Cardiac septum (tissue), 1 donor: ENCODE data around the gene EEA1. TPM values are rescaled to one million over a fixed set of nuclear protein-coding genes. Genes with fewer than 3 reads are reported as not detected.

Experiments used
- DNase-seq: peaks from one replicate; pipeline ENCODE4 v3.0.0-alpha.2; 2020; ENCODE audit warnings: low spot score
- intact Hi-C: fragments of 100-400 bp; cut with DNase I; formaldehyde crosslinking; loops from one replicate; pipeline ENCODE4 v1.14.0; 2022
- total RNA-seq: library from RNA; stranded (reverse); fragmentation: NEBNext Ultra II Directional; extraction: Animal tissue kit (Norgen Biotek cat#: 25700); gene quantifications from one replicate; pipeline ENCODE4 v1.2.1, GENCODE V29; 2021
- donor health status: DM: no; HTN: no; CAD: no.

The EEA1 gene
- total RNA-seq, 1 donor from 2014 or later: 34.1 TPM

- intact Hi-C loops: no loop called here
These were observed 13.8 kb upstream of the EEA1 start for GRCh38 chr12:92942905-92943304.

GRCh38 chr12:92939116-92939515, 10.0 kb upstream of the EEA1 start:
- intact Hi-C loops: no loop called here
- DNase-seq: no peak

More at GRCh38 chr12:92942905-92943304, 13.8 kb upstream of the EEA1 start:
- DNase-seq: no peak

- DNase-seq: no peak
- intact Hi-C loops: no loop called here
These were observed 9.5 kb upstream of the EEA1 start for GRCh38 chr12:92938638-92939037.

GRCh38 chr12:92938018-92938417, 8.9 kb upstream of the EEA1 start:
- intact Hi-C loops: no loop called here
- no peak for DNase-seq

- intact Hi-C loops: no loop called here
These were observed 4.5 kb upstream of the EEA1 start for GRCh38 chr12:92933606-92934005.

GRCh38 chr12:92930421-92930820, 1.3 kb upstream of the EEA1 start:
- intact Hi-C loops: no loop called here

More at GRCh38 chr12:92933606-92934005, 4.5 kb upstream of the EEA1 start:
- no peak for DNase-seq

GRCh38 chr12:92929983-92930382, 888 bp upstream of the EEA1 start:
- intact Hi-C loops: loop anchor here (5.0 to 10.0 kb wide), 2 partner anchors 143 to 455 kb away; no protein-coding TSS in a partner anchor
- no peak for DNase-seq

More at GRCh38 chr12:92930421-92930820, 1.3 kb upstream of the EEA1 start:
- DNase-seq: no peak

- intact Hi-C loops: loop anchor here (5.0 to 10.0 kb wide), 2 partner anchors 141 to 456 kb away; no protein-coding TSS in a partner anchor
These were observed 604 bp downstream of the EEA1 start for GRCh38 chr12:92928421-92928961.

GRCh38 chr12:92927436-92928281, 1.4 kb downstream of the EEA1 start:
- intact Hi-C loops: loop anchor here (5.0 to 10.0 kb wide), 2 partner anchors 140 to 457 kb away; no protein-coding TSS in a partner anchor
- no peak for DNase-seq

More at GRCh38 chr12:92928421-92928961, 604 bp downstream of the EEA1 start:
- no peak for DNase-seq

- DNase-seq: no peak
- intact Hi-C loops: loop anchor here (5.0 to 10.0 kb wide), 2 partner anchors 140 to 458 kb away; no protein-coding TSS in a partner anchor
These were observed 2.0 kb downstream of the EEA1 start for GRCh38 chr12:92927055-92927435.

- intact Hi-C loops: loop anchor here (5.0 to 10.0 kb wide), 2 partner anchors 139 to 458 kb away; no protein-coding TSS in a partner anchor
- no peak for DNase-seq
These were observed 2.5 kb downstream of the EEA1 start for GRCh38 chr12:92926549-92926948.

GRCh38 chr12:92921877-92922276, 7.2 kb downstream of the EEA1 start:
- intact Hi-C loops: loop anchor here (10.0 kb wide), 1 partner anchor 463 kb away; no protein-coding TSS in a partner anchor
- DNase-seq: no peak

- no peak for DNase-seq
- intact Hi-C loops: no loop called here
These were observed 13.7 kb downstream of the EEA1 start for GRCh38 chr12:92915365-92915764.

- DNase-seq: no peak
These were observed 14.9 kb downstream of the EEA1 start for GRCh38 chr12:92914170-92914569.

GRCh38 chr12:92912672-92913071, 16.4 kb downstream of the EEA1 start:
- intact Hi-C loops: no loop called here
- no peak for DNase-seq

More at GRCh38 chr12:92914170-92914569, 14.9 kb downstream of the EEA1 start:
- intact Hi-C loops: no loop called here

- DNase-seq: no peak
- intact Hi-C loops: no loop called here
These were observed 17.0 kb downstream of the EEA1 start for GRCh38 chr12:92912052-92912451.

- intact Hi-C loops: no loop called here
These were observed 17.8 kb downstream of the EEA1 start for GRCh38 chr12:92911339-92911738.

GRCh38 chr12:92908108-92908507, 21.0 kb downstream of the EEA1 start:
- intact Hi-C loops: no loop called here
- no peak for DNase-seq

More at GRCh38 chr12:92911339-92911738, 17.8 kb downstream of the EEA1 start:
- DNase-seq: no peak

- intact Hi-C loops: no loop called here
- no peak for DNase-seq
These were observed 23.1 kb downstream of the EEA1 start for GRCh38 chr12:92905811-92906554.
